Measurements from ENCODE around the gene CLEC4D. TPM values are rescaled to one million over a fixed set of nuclear protein-coding genes. Genes with fewer than 3 reads are reported as not detected.

The CLEC4D gene
- total and polyA plus RNA-seq, 4 donors = 0.61 to 39.2 (median 3.0) TPM

GRCh38 chr12:8499616-8500015 is 13.7 kb upstream of the CLEC4D start:
- DNase-seq (no peak), ATAC-seq (ENCODE audit: insufficient read depth, low FRiP score) (no peak)
- TF ChIP-seq CTCF (IDR thresholded peaks at IDR 0.05; ENCODE audit: control extremely low read depth, extremely low read depth) = no peak
- Histone ChIP-seq H3K9me3 (ENCODE audit: control insufficient read depth in 4 of 4, insufficient read depth in 3 of 4, low read length in 3 of 4) (no peaks in the 10 kb centered on the region), H3K4me1 (ENCODE audit: control insufficient read depth in 5 of 5, insufficient read depth in 5 of 5, low read length in 5 of 5) (no peaks in the 10 kb centered on the region), H3K36me3 (ENCODE audit: control insufficient read depth in 4 of 4, insufficient read depth in 4 of 4, low read length in 4 of 4) (no peaks in the 10 kb centered on the region), H3K4me3 (no peak overlapping the region), H3K9ac (ENCODE audit: insufficient read depth in 1 of 2, low read length in 2 of 2) (no peak overlapping the region), H3K27ac (ENCODE audit: low read depth in 1 of 2, low read length in 1 of 2) (no peak overlapping the region), H3K27me3 (ENCODE audit: control insufficient read depth in 3 of 3, insufficient read depth in 3 of 3, low read length in 2 of 3) (peaks cover 0 to 4% (median 0%) of the 10 kb centered on the region in 3 donors)
- 56 to 60% methylated on average over 4 of the region's 4 CpGs for WGBS, 2 donors

GRCh38 chr12:8501720-8502119 is 11.6 kb upstream of the CLEC4D start:
- TF ChIP-seq CTCF (IDR thresholded peaks at IDR 0.05; ENCODE audit: control extremely low read depth, extremely low read depth) = no peak
- no peak for DNase-seq
- ATAC-seq (ENCODE audit: insufficient read depth, low FRiP score) = no peak
- no peak overlapping the region for H3K4me3 ChIP-seq
- H3K4me1 ChIP-seq (ENCODE audit: control insufficient read depth in 5 of 5, insufficient read depth in 5 of 5, low read length in 5 of 5) = no peaks in the 10 kb centered on the region
- no peak overlapping the region for H3K27ac ChIP-seq (ENCODE audit: low read depth in 1 of 2, low read length in 1 of 2)
- peaks cover 0 to 4% (median 0%) of the 10 kb centered on the region in 3 donors for H3K27me3 ChIP-seq (ENCODE audit: control insufficient read depth in 3 of 3, insufficient read depth in 3 of 3, low read length in 2 of 3)
- no peaks in the 10 kb centered on the region for H3K36me3 ChIP-seq (ENCODE audit: control insufficient read depth in 4 of 4, insufficient read depth in 4 of 4, low read length in 4 of 4)
- WGBS, 2 donors = 43 to 58% methylated on average over 3 of the region's 3 CpGs
- no peak overlapping the region for H3K9ac ChIP-seq (ENCODE audit: insufficient read depth in 1 of 2, low read length in 2 of 2)
- no peaks in the 10 kb centered on the region for H3K9me3 ChIP-seq (ENCODE audit: control insufficient read depth in 4 of 4, insufficient read depth in 3 of 4, low read length in 3 of 4)

- Histone ChIP-seq H3K27me3 (ENCODE audit: control insufficient read depth in 3 of 3, insufficient read depth in 3 of 3, low read length in 2 of 3) (no peaks in the 10 kb centered on the region), H3K4me3 (no peak overlapping the region), H3K9ac (ENCODE audit: insufficient read depth in 1 of 2, low read length in 2 of 2) (no peak overlapping the region), H3K36me3 (ENCODE audit: control insufficient read depth in 4 of 4, insufficient read depth in 4 of 4, low read length in 4 of 4) (no peaks in the 10 kb centered on the region), H3K27ac (ENCODE audit: low read depth in 1 of 2, low read length in 1 of 2) (no peak overlapping the region), H3K9me3 (ENCODE audit: control insufficient read depth in 4 of 4, insufficient read depth in 3 of 4, low read length in 3 of 4) (no peaks in the 10 kb centered on the region), H3K4me1 (ENCODE audit: control insufficient read depth in 5 of 5, insufficient read depth in 5 of 5, low read length in 5 of 5) (peaks cover 0 to 2% (median 0%) of the 10 kb centered on the region in 5 donors)
- ATAC-seq (ENCODE audit: insufficient read depth, low FRiP score) (no peak), DNase-seq (no peak)
- no peak for TF ChIP-seq CTCF (IDR thresholded peaks at IDR 0.05; ENCODE audit: control extremely low read depth, extremely low read depth)
- 91 to 100% methylated on average over 1 of the region's 1 CpG for WGBS, 2 donors
Measured at GRCh38 chr12:8504351-8504750, 9.0 kb upstream of the CLEC4D start.

- Histone ChIP-seq H3K27me3 (ENCODE audit: control insufficient read depth in 3 of 3, insufficient read depth in 3 of 3, low read length in 2 of 3) (no peaks in the 10 kb centered on the region), H3K27ac (ENCODE audit: low read depth in 1 of 2, low read length in 1 of 2) (no peak overlapping the region), H3K9me3 (ENCODE audit: control insufficient read depth in 4 of 4, insufficient read depth in 3 of 4, low read length in 3 of 4) (peaks cover 0 to 2% (median 0%) of the 10 kb centered on the region in 4 donors), H3K36me3 (ENCODE audit: control insufficient read depth in 4 of 4, insufficient read depth in 4 of 4, low read length in 4 of 4) (no peaks in the 10 kb centered on the region), H3K9ac (ENCODE audit: insufficient read depth in 1 of 2, low read length in 2 of 2) (no peak overlapping the region), H3K4me1 (ENCODE audit: control insufficient read depth in 5 of 5, insufficient read depth in 5 of 5, low read length in 5 of 5) (peaks cover 0 to 2% (median 0%) of the 10 kb centered on the region in 5 donors), H3K4me3 (no peak overlapping the region)
- no peak for DNase-seq
- no peak for TF ChIP-seq CTCF (IDR thresholded peaks at IDR 0.05; ENCODE audit: control extremely low read depth, extremely low read depth)
- WGBS, 2 donors = 84 to 95% methylated on average over 3 of the region's 3 CpGs
- ATAC-seq (ENCODE audit: insufficient read depth, low FRiP score) = no peak
Measured at GRCh38 chr12:8507596-8507995, 5.7 kb upstream of the CLEC4D start.

Measured in lung (tissue), 12 donors.